ENCODE data around the gene ABCG8.

- TF ChIP-seq KLF16 (IDR thresholded peaks at IDR 0.05) (no peak), ZNF274 (IDR thresholded peaks at IDR 0.05; ENCODE audit: borderline replicate concordance, low read depth, low read length) (no peak)
Observed at GRCh38 chr2:43884689-43885088, 45.9 kb downstream of the ABCG8 start.

Measured in K562 (cell line).